Sigmoid colon (tissue), 4 donors: Measurements from ENCODE around the gene KRT40.

Source experiments
- CTCF ChIP-seq, 4 experiments: fragments of 450-650 bp in 3 of 4; fragments of 200-600 bp in 1 of 4; IDR thresholded peaks; one replicate each; pipeline ENCODE4 v1.5.1; 2016 to 2019; ENCODE audit warnings: antibody characterized with exemption in 4 of 4, mild to moderate bottlenecking in 3 of 4, moderate library complexity in 2 of 4
- EP300 ChIP-seq, 4 donors: sonication (generic); formaldehyde crosslinking; IDR thresholded peaks; one replicate each; pipeline ENCODE4 v1.6.1; 2017; ENCODE audit warnings: antibody characterized with exemption in 4 of 4

DNA sequence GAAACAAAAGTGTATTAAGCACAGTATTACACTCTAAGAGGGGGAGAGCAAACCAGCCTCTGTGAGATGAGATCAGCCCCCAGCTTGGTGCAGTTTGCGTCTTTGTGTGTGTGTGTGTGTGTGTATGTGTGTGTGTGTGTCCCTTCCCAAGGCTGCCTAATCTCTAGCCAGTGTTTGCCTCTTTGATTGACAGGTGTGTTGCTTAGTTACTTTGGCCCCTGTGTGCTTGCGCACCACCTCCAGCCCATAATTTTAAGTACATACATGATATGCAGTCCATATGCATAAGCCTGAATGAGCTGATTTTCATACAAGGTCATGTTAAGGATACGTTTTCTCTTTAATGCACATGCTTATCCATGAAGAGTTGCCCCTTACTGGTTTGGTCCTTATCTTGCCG lies 17.7 kb upstream of the KRT40 start:
- TF ChIP-seq CTCF (IDR thresholded peaks at IDR 0.05) (no peak), EP300 (IDR thresholded peaks at IDR 0.05) (no peak)
